SIG-M5 treated with dmso at 0.1 percent for 504 hours (cell line): ENCODE data around the gene DENND1A.
"Not testable (repeated sequence)": the region's sequence is repeated elsewhere in the genome, so short reads cannot be mapped to it uniquely, and the experiment has no call there.

ENCODE experiments used
- DNase-seq: peaks from one replicate; lab custom pipeline; 2025; ENCODE audit not compliant: unreplicated experiment; lab: John Stamatoyannopoulos, UW

The DENND1A gene

GRCh38 chr9:123929870-123930831 is at the start of gene DENND1A:
Gene DENND1A, minus strand, starts transcription at chr9:123930126. Its CDS starts 221 bp downstream, at chr9:123929905.
- DNase-seq = peak; percentile 83

GRCh38 chr9:123978981-123979380 is 49.1 kb upstream of the DENND1A start:
- DNase-seq = no peak

GRCh38 chr9:123976579-123976978 is 46.7 kb upstream of the DENND1A start:
- DNase-seq = not testable (repeated sequence)

- DNase-seq = no peak
Observed at GRCh38 chr9:123975871-123976270, 45.9 kb upstream of the DENND1A start.

GRCh38 chr9:123974471-123974870 is 44.5 kb upstream of the DENND1A start:
- no peak for DNase-seq

GRCh38 chr9:123973590-123974223 is 43.8 kb upstream of the DENND1A start:
- no peak for DNase-seq

- no peak for DNase-seq
Observed at GRCh38 chr9:123972618-123973017, 42.7 kb upstream of the DENND1A start.

- DNase-seq = no peak
Observed at GRCh38 chr9:123967323-123967722, 37.4 kb upstream of the DENND1A start.

- no peak for DNase-seq
Observed at GRCh38 chr9:123965801-123966686, 36.1 kb upstream of the DENND1A start.

GRCh38 chr9:123964761-123965160 is 34.8 kb upstream of the DENND1A start:
- DNase-seq = no peak

- no peak for DNase-seq
Observed at GRCh38 chr9:123960965-123961364, 31.0 kb upstream of the DENND1A start.

- DNase-seq = no peak
Observed at GRCh38 chr9:123960366-123960765, 30.4 kb upstream of the DENND1A start.

GRCh38 chr9:123959787-123960186 is 29.9 kb upstream of the DENND1A start:
- DNase-seq = no peak

GRCh38 chr9:123957731-123958130 is 27.8 kb upstream of the DENND1A start:
- no peak for DNase-seq

- DNase-seq = no peak
Observed at GRCh38 chr9:123957168-123957721, 27.3 kb upstream of the DENND1A start.

GRCh38 chr9:123955637-123956036 is 25.7 kb upstream of the DENND1A start:
- DNase-seq = no peak

GRCh38 chr9:123954518-123955280 is 24.8 kb upstream of the DENND1A start:
- DNase-seq = no peak

GRCh38 chr9:123952641-123953495 is 22.9 kb upstream of the DENND1A start:
- DNase-seq = no peak

GRCh38 chr9:123948286-123948685 is 18.4 kb upstream of the DENND1A start:
- DNase-seq = no peak
